ENCODE data around the gene PTGIS.

The PTGIS gene

GRCh38 chr20:49557449-49557848 lies 10.5 kb downstream of the PTGIS start:
- DNase-seq, result no peak

- DNase-seq, result no peak
Observed at GRCh38 chr20:49556621-49557020, 11.3 kb downstream of the PTGIS start.

GRCh38 chr20:49549801-49550551 lies 18.0 kb downstream of the PTGIS start:
- DNase-seq, result no peak

- no peak for DNase-seq
Observed at GRCh38 chr20:49548371-49548947, 19.5 kb downstream of the PTGIS start.

GRCh38 chr20:49545572-49545971 lies 22.4 kb downstream of the PTGIS start:
- DNase-seq, result no peak

- no peak for DNase-seq
Observed at GRCh38 chr20:49544535-49544934, 23.4 kb downstream of the PTGIS start.

- DNase-seq, result no peak
Observed at GRCh38 chr20:49543858-49544437, 24.0 kb downstream of the PTGIS start.

GRCh38 chr20:49543071-49543857 lies 24.7 kb downstream of the PTGIS start:
- no peak for DNase-seq

- no peak for DNase-seq
Observed at GRCh38 chr20:49542514-49542991, 25.4 kb downstream of the PTGIS start.

- DNase-seq, result peak; percentile 70
Observed at GRCh38 chr20:49541733-49542513, 26.0 kb downstream of the PTGIS start.

- DNase-seq, result no peak
Observed at GRCh38 chr20:49540687-49541435, 27.1 kb downstream of the PTGIS start.

GRCh38 chr20:49540232-49540620 lies 27.7 kb downstream of the PTGIS start:
- DNase-seq, result no peak

- no peak for DNase-seq
Observed at GRCh38 chr20:49539481-49540231, 28.3 kb downstream of the PTGIS start.

- no peak for DNase-seq
Observed at GRCh38 chr20:49538950-49539349, 29.0 kb downstream of the PTGIS start.

GRCh38 chr20:49534255-49534712 lies 33.7 kb downstream of the PTGIS start:
- peak; percentile 57 for DNase-seq

GRCh38 chr20:49532285-49532946 lies 35.5 kb downstream of the PTGIS start:
- DNase-seq, result no peak

GRCh38 chr20:49529470-49529869 lies 38.5 kb downstream of the PTGIS start:
- no peak for DNase-seq

GRCh38 chr20:49526568-49526967 lies 41.4 kb downstream of the PTGIS start:
- no peak for DNase-seq

GRCh38 chr20:49526056-49526455 lies 41.9 kb downstream of the PTGIS start:
- DNase-seq, result no peak

GRCh38 chr20:49523767-49524360 lies 44.1 kb downstream of the PTGIS start:
- DNase-seq, result no peak
